GM18520 (cell line): Measurements from ENCODE around the gene IGSF11.
"Not testable (repeated sequence)": the region's sequence is repeated elsewhere in the genome, so short reads cannot be mapped to it uniquely, and the experiment has no call there.

Experiments used
- ATAC-seq: cut with Tn5 transposase; IDR thresholded peaks from one replicate; pipeline ENCODE4 v1.9.1; 2021; ENCODE audit not compliant: unreplicated experiment

IGSF11 gene

DNA sequence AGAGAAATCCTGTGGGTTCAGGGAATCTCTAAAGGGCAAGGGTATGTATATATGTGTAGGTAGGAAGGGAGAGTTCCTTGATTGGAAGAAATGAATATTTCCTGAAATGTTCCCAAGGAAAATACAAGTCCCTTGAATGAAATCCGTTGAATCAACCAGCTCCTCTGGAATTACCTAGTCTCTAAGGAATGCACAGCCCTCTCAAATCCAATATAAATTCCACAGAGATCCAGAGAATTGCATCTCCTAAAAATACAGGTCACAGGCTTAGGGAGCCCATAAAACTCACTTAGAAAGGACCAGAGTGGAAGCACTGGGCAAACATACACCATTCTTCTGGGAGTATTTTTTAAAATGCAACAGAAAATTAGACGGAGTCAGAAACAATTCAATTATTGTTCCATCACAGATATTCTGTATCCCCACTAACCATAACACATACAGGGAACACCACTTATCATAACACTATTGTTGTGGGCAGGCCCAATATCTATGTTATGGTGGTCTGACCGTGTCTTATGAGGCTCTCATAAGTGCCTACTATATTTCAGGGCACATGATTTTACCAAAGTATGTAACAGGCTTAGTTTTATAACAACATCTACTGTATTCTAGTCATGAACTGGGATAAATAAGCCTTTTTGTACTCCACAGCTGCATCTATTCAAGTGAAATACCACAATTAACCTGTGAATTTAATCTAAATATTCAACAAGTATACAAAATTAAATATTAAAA lies 43.7 kb downstream of the IGSF11 start:
- ATAC-seq, result no peak

DNA sequence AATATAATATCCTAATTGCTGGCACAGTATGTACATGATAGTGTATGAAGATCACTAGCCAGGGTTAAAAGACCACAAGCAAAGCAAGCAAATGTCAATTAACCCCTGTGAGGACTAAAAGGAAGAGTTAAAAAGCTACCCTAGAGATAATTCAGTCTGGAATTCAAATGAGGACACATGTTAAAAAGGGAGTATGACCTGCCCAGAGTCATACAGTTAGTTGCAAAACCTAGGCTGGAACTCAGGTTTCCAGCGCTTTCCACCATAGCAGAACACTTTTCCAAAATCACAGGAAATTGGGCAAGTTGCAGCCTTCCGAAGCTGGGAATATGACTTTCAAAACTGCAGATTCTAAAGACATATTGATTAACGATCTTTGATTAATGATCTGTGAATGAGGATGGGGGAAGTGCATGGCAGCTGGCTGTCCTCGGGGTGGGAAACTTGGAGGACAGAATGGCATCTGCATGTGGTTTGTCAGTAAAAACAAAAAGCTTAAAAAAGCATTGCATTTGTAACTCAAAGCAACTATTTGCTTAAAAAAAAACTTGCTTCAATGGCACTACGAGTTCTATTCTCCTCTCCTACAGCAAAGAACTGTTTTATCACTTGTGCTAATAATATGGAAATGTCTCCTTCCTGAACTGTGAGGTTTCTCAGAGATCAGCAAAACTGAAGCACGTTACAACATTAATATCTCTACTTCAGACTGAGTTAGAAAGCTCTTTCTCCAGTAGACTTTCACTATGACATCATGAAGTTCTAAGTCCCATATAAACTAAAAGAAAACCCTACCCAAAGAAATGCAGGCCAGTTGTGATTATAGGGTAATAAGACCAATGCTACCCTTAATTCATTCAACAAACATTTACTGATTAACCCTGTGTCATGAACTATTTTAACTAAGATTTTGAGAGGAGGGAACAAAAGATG lies 46.2 kb downstream of the IGSF11 start:
- no peak for ATAC-seq

DNA sequence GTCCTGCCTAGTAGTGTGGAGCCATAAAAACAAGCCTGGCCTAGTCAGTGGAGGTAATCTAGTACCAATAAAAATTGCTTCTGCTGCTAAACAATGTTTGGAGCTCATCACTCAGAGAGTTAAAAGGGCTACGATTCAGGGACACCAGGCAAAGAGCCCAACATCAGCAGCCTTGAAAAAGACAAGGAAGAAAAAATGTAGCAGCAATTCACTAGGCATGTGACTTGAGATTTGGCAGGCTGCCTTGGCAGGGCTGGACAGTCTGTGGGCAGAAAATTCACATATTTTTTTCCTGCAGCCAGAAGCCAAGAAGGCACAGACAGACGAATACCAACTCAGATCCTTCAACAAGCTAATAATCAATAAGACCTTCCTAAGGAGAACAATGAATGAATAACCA lies 47.2 kb downstream of the IGSF11 start:
- ATAC-seq, result no peak

DNA sequence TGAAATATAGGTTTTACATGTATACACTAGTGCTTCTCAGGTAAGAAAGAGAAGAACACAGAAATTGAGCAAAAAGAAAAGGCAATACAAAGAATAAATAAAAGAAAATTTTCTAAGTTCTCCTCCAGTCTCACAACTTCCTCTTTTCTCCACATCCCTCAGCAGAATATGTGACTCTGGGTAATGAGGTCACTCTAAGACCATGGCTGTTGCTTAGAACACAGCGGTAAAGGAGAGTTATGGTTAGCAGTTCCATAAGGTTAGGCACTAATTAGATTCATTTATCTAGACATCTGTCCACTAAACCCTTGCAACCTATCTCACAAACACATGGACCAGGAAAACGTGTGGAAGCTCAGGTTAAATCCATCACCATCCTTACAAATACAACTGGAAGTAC lies 47.9 kb downstream of the IGSF11 start:
- ATAC-seq, result no peak

DNA sequence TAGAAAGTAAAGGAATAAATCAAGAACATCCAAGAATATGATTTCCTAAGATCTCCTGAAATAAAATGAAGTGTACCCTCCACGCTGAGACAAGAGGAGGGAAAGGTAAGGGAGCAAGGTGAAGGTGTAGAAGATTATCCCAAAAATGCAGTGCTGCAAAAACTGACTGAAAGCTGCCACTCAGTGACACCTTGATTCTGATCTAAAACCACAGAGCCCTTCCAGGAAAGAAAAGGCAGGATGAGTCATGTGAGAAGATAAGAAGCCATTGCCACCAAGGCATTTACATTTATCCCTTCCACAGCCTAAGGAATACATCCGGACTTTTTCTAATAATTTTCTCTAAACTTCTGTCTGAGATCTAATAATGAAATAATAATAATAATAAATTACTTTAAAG lies 49.9 kb downstream of the IGSF11 start:
- ATAC-seq, result no peak

GRCh38 chr3:118981494-118982134 lies 53.0 kb downstream of the IGSF11 start:
- no peak for ATAC-seq

DNA sequence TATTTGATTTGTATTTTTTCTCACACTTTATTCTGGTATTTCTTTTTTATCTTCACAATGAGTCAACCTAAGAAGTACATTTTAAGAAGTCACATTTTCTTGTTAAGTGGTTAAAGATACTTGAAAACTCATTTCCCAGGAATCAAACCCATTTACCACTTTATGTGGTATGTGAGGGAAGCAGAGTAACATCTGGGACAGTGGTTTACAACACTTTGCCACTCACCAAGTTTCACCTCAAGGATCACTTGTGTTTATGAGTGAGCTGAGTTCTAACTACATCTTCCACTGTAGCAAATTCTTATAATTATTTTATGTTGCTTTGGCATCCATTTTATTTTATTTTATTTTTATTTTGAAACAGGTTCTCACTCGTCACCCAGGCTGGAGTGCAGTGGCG lies 53.8 kb downstream of the IGSF11 start:
- no peak for ATAC-seq

DNA sequence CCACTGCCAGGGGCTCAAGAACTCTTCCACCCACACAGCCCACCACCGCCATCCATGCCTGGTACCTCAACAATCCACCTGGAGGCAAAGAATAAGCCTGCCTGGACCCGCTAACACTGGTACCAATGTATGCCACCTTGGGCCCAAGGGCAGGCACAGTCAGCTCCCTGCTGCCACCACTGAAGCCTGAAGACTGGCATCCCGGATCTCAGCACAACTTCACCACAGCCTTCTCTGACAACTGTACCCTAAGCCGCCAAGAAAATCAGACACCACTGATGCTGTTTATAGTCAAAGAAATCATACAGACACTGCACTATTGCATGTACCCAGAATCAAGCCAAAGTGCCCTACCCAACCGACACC lies 56.3 kb downstream of the IGSF11 start:
- ATAC-seq, result no peak

DNA sequence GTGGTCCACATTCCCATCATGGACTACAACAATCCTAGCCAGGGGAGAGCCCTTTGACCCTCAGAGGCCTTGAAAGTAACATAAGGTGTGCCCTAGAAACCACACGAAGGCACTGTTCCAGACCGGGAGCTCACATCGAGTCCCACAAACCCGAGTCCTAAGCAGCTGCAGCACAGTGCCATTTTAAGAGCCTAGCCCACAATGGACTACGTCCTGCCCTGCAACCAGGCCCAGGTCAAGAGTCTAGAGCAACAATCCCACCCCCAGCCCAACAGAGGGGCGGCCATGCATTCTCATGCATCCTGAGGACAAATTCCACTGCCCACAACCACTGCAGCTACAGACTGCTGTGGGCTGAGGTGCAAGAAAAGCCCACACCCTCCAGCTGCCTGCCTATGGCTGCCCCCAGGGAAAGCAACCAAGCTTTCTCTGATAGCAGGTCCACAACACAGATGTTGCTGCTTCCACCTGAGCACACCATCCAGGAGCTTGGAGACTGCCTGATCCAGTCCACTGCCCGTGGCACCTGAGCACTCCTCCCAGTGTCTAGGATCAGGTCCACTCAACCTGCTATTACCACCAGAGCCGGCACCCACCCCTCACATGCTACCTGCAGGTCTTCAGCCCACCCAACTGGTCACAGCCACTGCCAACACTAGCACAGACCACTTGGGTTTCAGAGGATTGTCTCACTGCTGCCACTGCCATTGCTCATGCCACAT lies 56.8 kb downstream of the IGSF11 start:
- no peak for ATAC-seq

DNA sequence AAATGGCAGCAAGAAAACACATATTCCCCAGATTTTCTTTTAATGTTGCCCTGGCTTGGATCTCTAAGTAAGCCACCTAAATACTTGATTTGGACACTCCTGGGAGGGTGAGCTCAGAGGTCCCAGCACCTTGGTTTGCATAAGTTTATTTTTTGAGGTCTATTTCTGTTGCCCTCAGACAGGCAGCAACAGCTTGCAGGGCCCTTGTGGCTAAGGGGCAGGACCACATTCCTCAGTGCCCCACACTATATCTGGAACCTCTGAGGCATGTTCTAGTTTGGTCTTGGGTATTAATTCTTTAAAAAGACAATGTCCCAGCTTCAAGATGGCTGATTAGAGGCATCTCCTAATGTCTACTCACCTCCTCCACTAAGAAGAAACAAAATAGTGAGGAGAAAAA lies 57.5 kb downstream of the IGSF11 start:
- no peak for ATAC-seq

DNA sequence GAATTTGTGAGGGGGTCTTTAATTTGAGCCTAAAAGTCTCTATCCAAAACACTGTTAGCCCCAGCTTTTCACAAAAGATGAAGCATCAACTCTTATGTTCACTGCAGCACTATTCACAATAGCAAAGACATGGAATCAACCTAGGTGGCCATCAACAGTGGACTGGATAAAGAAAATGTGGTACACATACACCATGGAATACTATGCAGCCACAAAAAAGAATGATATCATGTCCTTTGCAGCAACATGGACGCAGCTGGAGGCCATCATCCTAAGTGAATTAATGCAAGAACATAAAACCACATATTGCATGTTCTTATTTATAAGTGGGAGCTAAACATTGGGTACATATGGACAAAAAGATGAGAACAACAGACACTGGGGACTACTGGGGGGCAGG lies 59.2 kb downstream of the IGSF11 start:
- not testable (repeated sequence) for ATAC-seq

GRCh38 chr3:118974356-118975097 lies 60.1 kb downstream of the IGSF11 start:
- no peak for ATAC-seq

DNA sequence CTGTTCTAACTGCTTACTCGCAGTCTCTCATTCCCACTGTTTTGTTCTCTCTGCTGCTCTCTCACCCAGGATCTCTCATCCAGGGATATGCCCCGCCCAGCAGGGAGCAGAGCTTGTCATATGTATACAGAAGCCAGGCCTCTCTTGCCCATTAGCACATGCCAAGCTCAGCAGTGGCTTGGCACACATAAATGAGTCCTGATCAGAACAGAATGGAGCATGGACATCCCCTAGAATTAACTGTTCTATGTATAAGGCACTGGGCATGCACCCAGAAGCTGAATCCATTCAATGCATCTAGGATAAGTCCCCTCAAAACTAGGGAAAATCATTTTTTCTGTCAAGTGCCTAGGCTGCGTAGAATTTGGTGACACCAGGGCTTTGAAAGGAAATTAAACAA lies 61.6 kb downstream of the IGSF11 start:
- ATAC-seq, result no peak

- no peak for ATAC-seq
Observed at GRCh38 chr3:118970819-118971218, 63.8 kb downstream of the IGSF11 start.

GRCh38 chr3:118968640-118969039 lies 66.0 kb downstream of the IGSF11 start:
- ATAC-seq, result no peak

GRCh38 chr3:118968111-118968510 lies 66.5 kb downstream of the IGSF11 start:
- no peak for ATAC-seq

- no peak for ATAC-seq
Observed at GRCh38 chr3:118966700-118967099, 67.9 kb downstream of the IGSF11 start.

GRCh38 chr3:118963711-118964110 lies 70.9 kb downstream of the IGSF11 start:
- ATAC-seq, result no peak

DNA sequence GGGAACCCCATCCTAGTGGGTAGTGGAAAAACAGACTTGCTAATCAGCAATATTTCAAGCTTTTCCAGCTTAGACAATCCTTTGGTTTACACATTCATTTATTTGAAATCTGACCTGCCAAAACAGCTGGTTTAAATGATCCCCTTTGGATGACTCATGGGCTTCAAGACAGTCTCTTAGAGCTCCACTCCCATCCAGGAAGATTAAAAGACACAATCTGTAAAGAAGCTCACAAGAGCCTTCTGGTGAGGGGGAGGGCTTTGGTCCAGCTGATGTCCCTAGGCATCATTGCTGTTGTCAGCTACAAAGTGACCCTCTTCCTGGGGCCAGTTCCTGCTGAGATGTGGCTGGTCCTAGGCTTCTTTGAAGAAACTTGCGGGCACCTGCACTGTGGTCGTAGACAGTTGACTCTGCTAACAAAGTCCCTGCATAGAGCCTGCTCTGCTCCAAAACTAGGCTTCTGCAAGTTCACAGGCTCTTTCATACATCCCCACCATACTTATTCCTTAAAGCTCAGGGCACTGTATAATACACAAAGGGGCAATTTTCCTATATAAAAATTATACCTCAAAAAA lies 73.7 kb downstream of the IGSF11 start:
- no peak for ATAC-seq

DNA sequence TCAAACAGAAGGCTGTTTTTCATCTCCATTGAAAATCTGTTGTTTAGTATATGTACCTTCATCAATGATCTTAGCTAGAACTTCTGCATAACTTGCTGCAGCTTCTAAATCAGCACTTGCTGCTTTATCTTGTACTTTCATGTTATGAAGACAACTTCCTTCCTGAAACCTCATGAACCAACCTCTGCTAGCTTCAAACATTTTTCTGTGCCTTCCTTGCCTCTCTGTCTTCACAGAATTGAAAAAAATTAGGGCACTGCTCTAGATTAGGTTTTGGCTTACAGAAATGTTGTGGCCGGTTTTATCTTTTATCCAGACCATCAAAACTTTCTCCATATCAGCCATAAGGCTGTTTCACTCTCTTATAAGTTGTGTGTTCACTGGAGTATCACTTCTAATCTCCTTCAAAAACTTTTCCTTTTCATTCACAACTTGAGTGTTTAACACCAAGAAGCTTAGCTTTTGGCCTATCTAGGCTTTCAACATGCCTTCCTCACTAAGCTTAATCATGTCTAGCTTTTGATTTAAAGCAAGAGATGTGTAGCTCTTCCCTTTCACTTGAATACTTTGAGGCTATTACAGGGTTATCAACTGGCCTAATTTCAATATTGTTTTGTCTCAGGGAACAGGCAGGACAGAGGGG lies 78.6 kb downstream of the IGSF11 start:
- ATAC-seq, result no peak
